IPS DF 19.7 (cell line): ENCODE data around the gene TBC1D2B.
"Not testable (repeated sequence)": the region's sequence is repeated elsewhere in the genome, so short reads cannot be mapped to it uniquely, and the experiment has no call there.

ENCODE experiments used
- DNase-seq: peaks from one replicate; pipeline ENCODE4 v3.0.0-alpha.2; 2013; ENCODE audit warnings: low read depth, low spot score

Gene TBC1D2B

GRCh38 chr15:77988347-77989295 is 88.9 kb downstream of the TBC1D2B start:
- DNase-seq: no peak

GRCh38 chr15:77987765-77988136 is 89.8 kb downstream of the TBC1D2B start:
- DNase-seq: not testable (repeated sequence)

GRCh38 chr15:77986891-77987764 is 90.4 kb downstream of the TBC1D2B start:
- DNase-seq: no peak

GRCh38 chr15:77985931-77986480 is 91.5 kb downstream of the TBC1D2B start:
- no peak for DNase-seq

- no peak for DNase-seq
Observed at GRCh38 chr15:77985031-77985930, 92.2 kb downstream of the TBC1D2B start.

- no peak for DNase-seq
Observed at GRCh38 chr15:77984446-77984861, 93.1 kb downstream of the TBC1D2B start.

GRCh38 chr15:77983708-77984445 is 93.6 kb downstream of the TBC1D2B start:
- DNase-seq: no peak

- no peak for DNase-seq
Observed at GRCh38 chr15:77983091-77983707, 94.3 kb downstream of the TBC1D2B start.

GRCh38 chr15:77982127-77982490 is 95.4 kb downstream of the TBC1D2B start:
- DNase-seq: no peak

- no peak for DNase-seq
Observed at GRCh38 chr15:77981281-77982126, 96.0 kb downstream of the TBC1D2B start.

- DNase-seq: not testable (repeated sequence)
Observed at GRCh38 chr15:77980674-77981073, 96.8 kb downstream of the TBC1D2B start.

GRCh38 chr15:77980098-77980497 is 97.4 kb downstream of the TBC1D2B start:
- no peak for DNase-seq

- not testable (repeated sequence) for DNase-seq
Observed at GRCh38 chr15:77979157-77979556, 98.4 kb downstream of the TBC1D2B start.

GRCh38 chr15:77978759-77979145 is 98.8 kb downstream of the TBC1D2B start:
- DNase-seq: not testable (repeated sequence)

GRCh38 chr15:77977903-77978758 is 99.4 kb downstream of the TBC1D2B start:
- DNase-seq: not testable (repeated sequence)

GRCh38 chr15:77976760-77977525 is 100.6 kb downstream of the TBC1D2B start:
- not testable (repeated sequence) for DNase-seq

- not testable (repeated sequence) for DNase-seq
Observed at GRCh38 chr15:77976095-77976450, 101.4 kb downstream of the TBC1D2B start.
